ENCODE results near the gene SCN5A.
A peak's percentile ranks its signal among the peaks of the same experiment; 100 is the strongest.

SCN5A gene

DNA sequence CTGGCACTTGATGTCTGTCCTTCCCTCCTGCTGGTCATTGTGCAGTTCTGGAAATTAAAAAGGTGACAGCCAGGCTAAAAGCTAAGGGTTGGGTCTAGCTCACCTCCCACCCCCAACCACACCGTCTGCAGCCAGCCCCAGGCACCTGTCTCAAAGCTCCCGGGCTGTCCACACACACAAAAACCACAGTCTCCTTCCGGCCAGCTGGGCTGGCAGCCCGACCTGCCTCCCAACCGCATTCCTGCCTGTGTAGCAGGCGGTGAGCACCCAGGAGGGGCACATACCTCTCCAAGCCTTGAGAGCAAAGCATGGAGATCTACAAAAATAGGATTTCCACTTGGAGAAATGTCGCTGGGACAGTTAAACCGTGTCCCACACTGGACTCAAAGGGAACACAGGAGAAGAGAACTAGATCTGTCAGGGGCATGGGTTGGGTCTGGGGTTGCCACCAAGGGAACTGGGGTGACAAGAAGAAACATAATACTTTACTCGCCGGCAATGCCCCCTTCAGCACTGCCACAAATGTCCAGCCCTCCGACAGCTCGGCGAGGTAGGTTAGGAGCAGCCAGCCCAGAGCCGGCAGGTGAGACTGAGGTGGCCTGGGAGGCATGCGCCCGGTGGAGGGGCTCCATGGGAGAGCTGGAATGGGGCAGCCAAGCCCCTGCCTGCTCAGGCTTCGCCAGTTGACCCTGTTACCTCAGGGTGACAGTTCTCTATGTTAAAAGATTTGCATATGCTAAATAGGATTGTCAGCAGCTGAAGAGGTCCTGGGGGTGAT, 101.1 kb downstream of the SCN5A start:
- H3K4me3 ChIP-seq (ENCODE audit: low read depth, low read length) = no peak overlapping the region
- in situ Hi-C loops (cut with HindIII; ENCODE audit: low sequenced_read_pairs) = no loop called here
- TF ChIP-seq, protein P1, sequence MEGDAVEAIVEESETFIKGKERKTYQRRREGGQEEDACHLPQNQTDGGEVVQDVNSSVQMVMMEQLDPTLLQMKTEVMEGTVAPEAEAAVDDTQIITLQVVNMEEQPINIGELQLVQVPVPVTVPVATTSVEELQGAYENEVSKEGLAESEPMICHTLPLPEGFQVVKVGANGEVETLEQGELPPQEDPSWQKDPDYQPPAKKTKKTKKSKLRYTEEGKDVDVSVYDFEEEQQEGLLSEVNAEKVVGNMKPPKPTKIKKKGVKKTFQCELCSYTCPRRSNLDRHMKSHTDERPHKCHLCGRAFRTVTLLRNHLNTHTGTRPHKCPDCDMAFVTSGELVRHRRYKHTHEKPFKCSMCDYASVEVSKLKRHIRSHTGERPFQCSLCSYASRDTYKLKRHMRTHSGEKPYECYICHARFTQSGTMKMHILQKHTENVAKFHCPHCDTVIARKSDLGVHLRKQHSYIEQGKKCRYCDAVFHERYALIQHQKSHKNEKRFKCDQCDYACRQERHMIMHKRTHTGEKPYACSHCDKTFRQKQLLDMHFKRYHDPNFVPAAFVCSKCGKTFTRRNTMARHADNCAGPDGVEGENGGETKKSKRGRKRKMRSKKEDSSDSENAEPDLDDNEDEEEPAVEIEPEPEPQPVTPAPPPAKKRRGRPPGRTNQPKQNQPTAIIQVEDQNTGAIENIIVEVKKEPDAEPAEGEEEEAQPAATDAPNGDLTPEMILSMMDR (IDR thresholded peaks at IDR 0.05; ENCODE audit: low read depth, low read length) = no peak
- DNase-seq (ENCODE audit: low read depth, low spot score) = peak; percentile 14

DNA sequence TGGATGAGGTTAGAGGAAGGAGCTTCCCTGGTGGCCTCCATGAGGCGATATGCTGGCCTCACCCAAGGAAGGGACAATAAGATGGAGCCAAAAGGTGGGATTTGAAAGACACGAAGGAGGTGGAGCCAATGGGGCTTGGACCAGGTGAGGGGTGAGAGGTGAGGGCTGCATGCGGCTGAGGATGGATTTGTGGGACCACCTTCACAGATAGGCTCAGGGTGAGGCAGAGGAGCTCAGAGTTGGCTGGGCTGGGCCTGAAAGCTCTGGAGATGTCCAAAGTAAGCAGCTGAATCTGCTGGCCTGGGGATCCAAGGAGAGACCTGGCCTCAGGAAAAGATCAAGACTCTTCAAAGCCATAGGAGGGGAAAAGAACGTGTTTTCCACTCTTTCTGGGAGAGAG, 103.5 kb downstream of the SCN5A start:
- in situ Hi-C loops (cut with HindIII; ENCODE audit: low sequenced_read_pairs) = no loop called here
- no peak overlapping the region for H3K4me3 ChIP-seq (ENCODE audit: low read depth, low read length)
- TF ChIP-seq, protein P1 (IDR thresholded peaks at IDR 0.05; ENCODE audit: low read depth, low read length) = no peak
- no peak for DNase-seq (ENCODE audit: low read depth, low spot score)

DNA sequence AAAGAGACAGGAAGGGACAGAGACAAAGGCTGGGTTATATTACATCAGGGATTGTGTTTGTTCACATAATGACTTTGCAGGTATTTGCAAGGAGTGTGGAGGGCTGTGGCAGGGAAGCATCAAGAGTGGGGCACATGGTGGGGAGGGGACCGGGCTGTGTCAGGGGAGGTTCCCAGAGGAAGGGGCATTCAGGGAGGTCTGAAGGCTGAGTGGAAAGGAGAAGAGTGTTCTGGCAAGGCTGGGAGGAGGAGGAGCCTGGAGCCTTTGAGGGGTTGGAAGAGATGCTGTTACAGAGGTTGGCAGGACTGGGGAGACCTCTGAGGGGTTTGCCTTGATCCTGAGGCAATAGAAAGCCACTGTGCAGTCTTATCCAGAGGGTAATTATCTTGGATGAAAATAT, 103.9 kb downstream of the SCN5A start:
- TF ChIP-seq, protein P1 (IDR thresholded peaks at IDR 0.05; ENCODE audit: low read depth, low read length) = no peak
- DNase-seq (ENCODE audit: low read depth, low spot score) = no peak
- in situ Hi-C loops (cut with HindIII; ENCODE audit: low sequenced_read_pairs) = no loop called here
- H3K4me3 ChIP-seq (ENCODE audit: low read depth, low read length) = no peak overlapping the region

DNA sequence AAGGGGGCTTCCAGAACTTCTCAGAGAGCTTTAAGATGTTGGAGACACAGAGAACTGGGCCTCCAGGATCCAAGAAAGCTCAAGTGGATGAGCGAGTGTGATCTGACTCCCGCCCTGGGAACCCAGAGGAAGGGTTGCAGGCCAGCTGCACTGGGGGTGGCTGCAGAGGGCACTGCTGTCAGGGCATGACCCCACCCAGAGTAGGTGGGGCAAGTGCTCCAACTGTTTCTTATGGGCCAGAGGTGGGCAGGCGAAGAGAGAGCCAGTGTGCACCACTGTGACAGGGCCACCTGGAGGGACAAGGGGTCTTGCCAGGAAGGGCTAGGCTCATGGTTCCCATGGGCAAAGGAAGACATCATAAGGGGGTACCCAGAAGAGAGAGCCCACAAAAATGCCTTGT, 104.6 kb downstream of the SCN5A start:
- TF ChIP-seq, protein P1 (IDR thresholded peaks at IDR 0.05; ENCODE audit: low read depth, low read length) = no peak
- no peak for DNase-seq (ENCODE audit: low read depth, low spot score)
- H3K4me3 ChIP-seq (ENCODE audit: low read depth, low read length) = no peak overlapping the region
- in situ Hi-C loops (cut with HindIII; ENCODE audit: low sequenced_read_pairs) = no loop called here

DNA sequence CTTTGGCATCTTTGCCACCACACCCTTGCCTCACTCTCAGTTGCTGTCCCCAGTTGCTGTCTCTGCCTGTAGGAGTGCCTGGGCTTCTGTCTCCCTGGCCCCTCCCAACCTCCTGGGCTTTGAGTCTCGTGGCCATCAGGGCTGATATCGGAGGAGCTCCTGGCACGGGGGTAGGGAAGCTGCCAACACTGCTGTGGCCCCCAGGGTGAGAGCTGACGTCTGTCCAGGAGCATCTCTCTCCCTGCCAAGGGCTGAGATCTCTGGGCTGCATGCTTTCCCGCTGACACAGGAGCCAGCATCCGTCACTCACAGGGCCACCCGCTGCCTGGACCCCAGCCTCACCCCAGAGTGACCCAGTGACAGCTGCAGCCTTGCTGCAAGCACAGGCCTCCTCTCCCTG, 105.9 kb downstream of the SCN5A start:
- TF ChIP-seq, protein P1 (IDR thresholded peaks at IDR 0.05; ENCODE audit: low read depth, low read length) = no peak
- in situ Hi-C loops (cut with HindIII; ENCODE audit: low sequenced_read_pairs) = no loop called here
- no peak overlapping the region for H3K4me3 ChIP-seq (ENCODE audit: low read depth, low read length)
- no peak for DNase-seq (ENCODE audit: low read depth, low spot score)

DNA sequence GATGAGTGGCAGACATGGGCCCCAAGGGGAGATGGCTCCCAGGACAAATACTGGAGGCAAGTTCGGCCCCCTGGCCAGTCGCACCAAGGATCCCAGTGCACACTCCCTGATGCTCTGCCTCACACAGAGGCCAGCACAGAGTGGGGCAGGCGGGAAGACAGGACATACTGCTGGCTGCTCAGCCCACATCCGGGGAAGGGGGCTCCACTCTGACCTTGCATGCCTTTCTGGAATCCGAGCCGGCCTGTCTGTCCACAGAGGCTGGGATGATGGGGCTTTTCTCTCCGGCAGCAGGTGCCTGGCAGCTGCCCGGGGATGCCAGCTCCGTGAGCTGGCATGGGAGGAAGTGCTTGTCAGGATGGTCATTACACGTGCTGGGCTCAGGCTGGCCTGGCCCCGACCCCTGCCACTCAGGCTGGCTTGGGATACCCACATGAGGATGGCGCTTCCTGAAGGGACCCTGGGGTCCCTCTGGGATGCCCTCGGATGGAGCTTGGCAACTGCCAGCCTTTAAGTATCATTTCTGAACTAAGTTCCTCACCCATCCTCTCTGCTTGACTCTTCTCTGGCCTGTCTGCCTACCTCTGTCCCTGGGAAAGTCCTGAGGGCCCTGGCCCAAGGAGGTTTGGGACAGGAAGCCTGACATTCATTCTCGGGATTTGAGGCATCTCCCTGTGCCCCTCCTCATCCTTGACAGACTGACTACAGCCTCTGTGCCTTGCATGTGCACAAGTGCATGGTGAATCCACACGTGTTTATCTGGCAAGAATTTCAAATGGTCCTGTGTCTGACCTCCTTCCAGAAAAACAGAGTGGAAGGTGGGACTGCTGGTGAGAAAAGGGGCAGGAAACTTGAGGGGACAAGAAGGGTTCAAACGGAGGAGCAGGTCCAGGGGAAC, 106.8 kb downstream of the SCN5A start:
- in situ Hi-C loops (cut with HindIII; ENCODE audit: low sequenced_read_pairs) = no loop called here
- TF ChIP-seq, protein P1 (IDR thresholded peaks at IDR 0.05; ENCODE audit: low read depth, low read length) = no peak
- no peak for DNase-seq (ENCODE audit: low read depth, low spot score)
- no peak overlapping the region for H3K4me3 ChIP-seq (ENCODE audit: low read depth, low read length)

All from astrocyte of the spinal cord (primary cell).